Measurements from ENCODE around the gene GRIP1.

DNA sequence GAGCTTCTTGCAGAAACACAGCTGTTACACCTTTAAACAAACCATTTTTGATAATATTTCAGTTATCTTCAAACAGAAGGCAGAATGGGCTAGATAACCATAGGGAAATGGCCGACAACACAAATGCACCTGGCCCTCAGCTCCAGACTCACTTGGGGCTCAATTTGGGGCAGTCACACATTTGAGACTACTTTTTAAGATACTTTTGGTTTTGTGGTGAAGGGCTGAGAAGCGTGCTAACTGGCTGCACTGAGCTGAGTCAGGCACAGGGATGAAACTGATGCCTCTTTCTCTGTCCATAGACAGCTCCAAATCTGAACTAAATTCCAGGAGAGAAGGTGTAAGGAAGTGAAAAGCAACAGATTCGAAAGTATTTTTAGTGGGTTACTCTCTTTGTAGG, 18.5 kb upstream of the GRIP1 start:
- TF ChIP-seq, protein P1, sequence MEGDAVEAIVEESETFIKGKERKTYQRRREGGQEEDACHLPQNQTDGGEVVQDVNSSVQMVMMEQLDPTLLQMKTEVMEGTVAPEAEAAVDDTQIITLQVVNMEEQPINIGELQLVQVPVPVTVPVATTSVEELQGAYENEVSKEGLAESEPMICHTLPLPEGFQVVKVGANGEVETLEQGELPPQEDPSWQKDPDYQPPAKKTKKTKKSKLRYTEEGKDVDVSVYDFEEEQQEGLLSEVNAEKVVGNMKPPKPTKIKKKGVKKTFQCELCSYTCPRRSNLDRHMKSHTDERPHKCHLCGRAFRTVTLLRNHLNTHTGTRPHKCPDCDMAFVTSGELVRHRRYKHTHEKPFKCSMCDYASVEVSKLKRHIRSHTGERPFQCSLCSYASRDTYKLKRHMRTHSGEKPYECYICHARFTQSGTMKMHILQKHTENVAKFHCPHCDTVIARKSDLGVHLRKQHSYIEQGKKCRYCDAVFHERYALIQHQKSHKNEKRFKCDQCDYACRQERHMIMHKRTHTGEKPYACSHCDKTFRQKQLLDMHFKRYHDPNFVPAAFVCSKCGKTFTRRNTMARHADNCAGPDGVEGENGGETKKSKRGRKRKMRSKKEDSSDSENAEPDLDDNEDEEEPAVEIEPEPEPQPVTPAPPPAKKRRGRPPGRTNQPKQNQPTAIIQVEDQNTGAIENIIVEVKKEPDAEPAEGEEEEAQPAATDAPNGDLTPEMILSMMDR (IDR thresholded peaks at IDR 0.05; ENCODE audit: insufficient read depth, low read length): no peak
- no peak for TF ChIP-seq POLR2AphosphoS5 (IDR thresholded peaks at IDR 0.05; ENCODE audit: low read depth)
- TF ChIP-seq, protein P2, sequence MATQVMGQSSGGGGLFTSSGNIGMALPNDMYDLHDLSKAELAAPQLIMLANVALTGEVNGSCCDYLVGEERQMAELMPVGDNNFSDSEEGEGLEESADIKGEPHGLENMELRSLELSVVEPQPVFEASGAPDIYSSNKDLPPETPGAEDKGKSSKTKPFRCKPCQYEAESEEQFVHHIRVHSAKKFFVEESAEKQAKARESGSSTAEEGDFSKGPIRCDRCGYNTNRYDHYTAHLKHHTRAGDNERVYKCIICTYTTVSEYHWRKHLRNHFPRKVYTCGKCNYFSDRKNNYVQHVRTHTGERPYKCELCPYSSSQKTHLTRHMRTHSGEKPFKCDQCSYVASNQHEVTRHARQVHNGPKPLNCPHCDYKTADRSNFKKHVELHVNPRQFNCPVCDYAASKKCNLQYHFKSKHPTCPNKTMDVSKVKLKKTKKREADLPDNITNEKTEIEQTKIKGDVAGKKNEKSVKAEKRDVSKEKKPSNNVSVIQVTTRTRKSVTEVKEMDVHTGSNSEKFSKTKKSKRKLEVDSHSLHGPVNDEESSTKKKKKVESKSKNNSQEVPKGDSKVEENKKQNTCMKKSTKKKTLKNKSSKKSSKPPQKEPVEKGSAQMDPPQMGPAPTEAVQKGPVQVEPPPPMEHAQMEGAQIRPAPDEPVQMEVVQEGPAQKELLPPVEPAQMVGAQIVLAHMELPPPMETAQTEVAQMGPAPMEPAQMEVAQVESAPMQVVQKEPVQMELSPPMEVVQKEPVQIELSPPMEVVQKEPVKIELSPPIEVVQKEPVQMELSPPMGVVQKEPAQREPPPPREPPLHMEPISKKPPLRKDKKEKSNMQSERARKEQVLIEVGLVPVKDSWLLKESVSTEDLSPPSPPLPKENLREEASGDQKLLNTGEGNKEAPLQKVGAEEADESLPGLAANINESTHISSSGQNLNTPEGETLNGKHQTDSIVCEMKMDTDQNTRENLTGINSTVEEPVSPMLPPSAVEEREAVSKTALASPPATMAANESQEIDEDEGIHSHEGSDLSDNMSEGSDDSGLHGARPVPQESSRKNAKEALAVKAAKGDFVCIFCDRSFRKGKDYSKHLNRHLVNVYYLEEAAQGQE (IDR thresholded peaks at IDR 0.05; ENCODE audit: insufficient replicate concordance, low read depth): no peak
